HepG2 (cell line): Measurements from ENCODE around the gene ENHO.

Experiments used
- CREM ChIP-seq, 2 experiments: sonication (generic) in 1 of 2; formaldehyde crosslinking in 1 of 2; IDR thresholded peaks; 2 replicates each; pipeline versions ENCODE4 v1.4.0 to v1.6.1; 2016 to 2020; ENCODE audit warnings: antibody characterized with exemption in 1 of 2, mild to moderate bottlenecking in 1 of 2, missing genetic modification reagents in 1 of 2
- GTF3A ChIP-seq: sonication (generic); formaldehyde crosslinking; conservative IDR thresholded peaks from 2 replicates; pipeline ENCODE4 v1.4.0; 2020; ENCODE audit warnings: mild to moderate bottlenecking, missing genetic modification reagents
- JUNB ChIP-seq: sonication (generic); formaldehyde crosslinking; IDR thresholded peaks from 2 replicates; pipeline ENCODE4 v1.8.0; 2022; ENCODE audit warnings: missing genetic modification reagents, mild to moderate bottlenecking, borderline replicate concordance
- KAT8 ChIP-seq: IDR thresholded peaks from 2 replicates; pipeline ENCODE4 v1.6.1; 2016; ENCODE audit warnings: missing genetic modification reagents, missing compliant biosample characterization
- NFYB ChIP-seq: sonication (generic); formaldehyde crosslinking; IDR thresholded peaks from 2 replicates; pipeline ENCODE4 v1.4.0; 2020; ENCODE audit warnings: missing genetic modification reagents
- TBX2 ChIP-seq: sonication (generic); formaldehyde crosslinking; IDR thresholded peaks from 2 replicates; pipeline ENCODE4 v1.5.0; 2020; ENCODE audit warnings: missing genetic modification reagents, mild to moderate bottlenecking, borderline replicate concordance
- TCF12 ChIP-seq, 2 experiments: fragments of 450-650 bp in 1 of 2; sonication (generic) in 1 of 2; formaldehyde crosslinking in 1 of 2; IDR thresholded peaks; 2 replicates each; pipeline versions ENCODE4 v1.6.1 to v1.8.0; 2017 to 2022; ENCODE audit warnings: antibody characterized with exemption in 1 of 2, mild to moderate bottlenecking in 1 of 2, missing genetic modification reagents in 1 of 2, moderate library complexity in 1 of 2
- ZZZ3 ChIP-seq: sonication (generic); formaldehyde crosslinking; IDR thresholded peaks from 2 replicates; pipeline ENCODE4 v1.4.0; 2020; ENCODE audit warnings: missing genetic modification reagents, mild to moderate bottlenecking, borderline replicate concordance
- TF ChIP-seq, protein P1 (sequence below), 2 experiments: sonication (generic) in 1 of 2; formaldehyde crosslinking in 1 of 2; IDR thresholded peaks; 2 replicates each; pipeline versions ENCODE4 v1.5.1 to v1.6.1; 2011 to 2020; ENCODE audit warnings: borderline replicate concordance in 1 of 2, low read depth in 1 of 2, low read length in 1 of 2, mild to moderate bottlenecking in 1 of 2, missing genetic modification reagents in 1 of 2, moderate library complexity in 1 of 2
- TF ChIP-seq, protein P2 (sequence below): sonication (generic); formaldehyde crosslinking; IDR thresholded peaks from 2 replicates; pipeline ENCODE4 v1.8.1; 2023; ENCODE audit warnings: missing genetic modification reagents, inconsistent platforms, borderline replicate concordance
- TF ChIP-seq, protein P3 (sequence below): sonication (generic); formaldehyde crosslinking; IDR thresholded peaks from 2 replicates; pipeline ENCODE4 v1.5.0; 2020; ENCODE audit warnings: mild to moderate bottlenecking, missing genetic modification reagents, moderate library complexity

DNA sequence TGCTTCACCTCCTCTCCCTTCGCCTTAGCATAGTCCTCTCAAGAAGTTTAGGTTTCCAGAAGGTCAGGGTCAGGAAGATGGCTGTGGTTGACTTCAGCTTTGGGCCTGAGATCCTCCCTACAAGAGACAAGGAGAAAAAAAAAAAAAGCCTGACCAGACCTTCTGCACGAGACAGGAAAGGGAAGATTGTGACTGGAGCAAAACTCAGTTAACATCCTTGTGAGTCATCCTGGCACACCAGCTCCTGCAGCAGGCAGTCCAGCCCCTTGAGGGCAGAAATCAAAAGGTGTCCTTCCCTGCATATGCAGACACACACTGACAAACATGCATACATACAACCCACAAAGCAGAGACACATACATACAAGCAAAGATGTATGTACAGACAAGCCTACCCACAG, 18.0 kb upstream of the ENHO start:
- TF ChIP-seq TCF12 (IDR thresholded peaks at IDR 0.05) (no peak), TCF12 (CRISPR knock-in tag; IDR thresholded peaks at IDR 0.05) (no peak), CREM (IDR thresholded peaks at IDR 0.05) (no peak), CREM (CRISPR knock-in tag; IDR thresholded peaks at IDR 0.05) (no peak), NFYB (CRISPR knock-in tag) (no peak), ZZZ3 (CRISPR knock-in tag) (no peak), KAT8 (CRISPR knock-in tag) (no peak), TBX2 (no peak), GTF3A (CRISPR knock-in tag) (no peak), JUNB (CRISPR knock-in tag) (no peak)
- TF ChIP-seq, protein P1, sequence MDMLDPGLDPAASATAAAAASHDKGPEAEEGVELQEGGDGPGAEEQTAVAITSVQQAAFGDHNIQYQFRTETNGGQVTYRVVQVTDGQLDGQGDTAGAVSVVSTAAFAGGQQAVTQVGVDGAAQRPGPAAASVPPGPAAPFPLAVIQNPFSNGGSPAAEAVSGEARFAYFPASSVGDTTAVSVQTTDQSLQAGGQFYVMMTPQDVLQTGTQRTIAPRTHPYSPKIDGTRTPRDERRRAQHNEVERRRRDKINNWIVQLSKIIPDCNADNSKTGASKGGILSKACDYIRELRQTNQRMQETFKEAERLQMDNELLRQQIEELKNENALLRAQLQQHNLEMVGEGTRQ (IDR thresholded peaks at IDR 0.05; ENCODE audit: low read depth, low read length): no peak
- TF ChIP-seq, protein P1 (CRISPR knock-in tag; IDR thresholded peaks at IDR 0.05; ENCODE audit: borderline replicate concordance): no peak
- TF ChIP-seq, protein P2, sequence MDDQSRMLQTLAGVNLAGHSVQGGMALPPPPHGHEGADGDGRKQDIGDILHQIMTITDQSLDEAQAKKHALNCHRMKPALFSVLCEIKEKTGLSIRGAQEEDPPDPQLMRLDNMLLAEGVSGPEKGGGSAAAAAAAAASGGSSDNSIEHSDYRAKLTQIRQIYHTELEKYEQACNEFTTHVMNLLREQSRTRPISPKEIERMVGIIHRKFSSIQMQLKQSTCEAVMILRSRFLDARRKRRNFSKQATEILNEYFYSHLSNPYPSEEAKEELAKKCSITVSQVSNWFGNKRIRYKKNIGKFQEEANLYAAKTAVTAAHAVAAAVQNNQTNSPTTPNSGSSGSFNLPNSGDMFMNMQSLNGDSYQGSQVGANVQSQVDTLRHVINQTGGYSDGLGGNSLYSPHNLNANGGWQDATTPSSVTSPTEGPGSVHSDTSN (CRISPR knock-in tag): no peak
- TF ChIP-seq, protein P3, sequence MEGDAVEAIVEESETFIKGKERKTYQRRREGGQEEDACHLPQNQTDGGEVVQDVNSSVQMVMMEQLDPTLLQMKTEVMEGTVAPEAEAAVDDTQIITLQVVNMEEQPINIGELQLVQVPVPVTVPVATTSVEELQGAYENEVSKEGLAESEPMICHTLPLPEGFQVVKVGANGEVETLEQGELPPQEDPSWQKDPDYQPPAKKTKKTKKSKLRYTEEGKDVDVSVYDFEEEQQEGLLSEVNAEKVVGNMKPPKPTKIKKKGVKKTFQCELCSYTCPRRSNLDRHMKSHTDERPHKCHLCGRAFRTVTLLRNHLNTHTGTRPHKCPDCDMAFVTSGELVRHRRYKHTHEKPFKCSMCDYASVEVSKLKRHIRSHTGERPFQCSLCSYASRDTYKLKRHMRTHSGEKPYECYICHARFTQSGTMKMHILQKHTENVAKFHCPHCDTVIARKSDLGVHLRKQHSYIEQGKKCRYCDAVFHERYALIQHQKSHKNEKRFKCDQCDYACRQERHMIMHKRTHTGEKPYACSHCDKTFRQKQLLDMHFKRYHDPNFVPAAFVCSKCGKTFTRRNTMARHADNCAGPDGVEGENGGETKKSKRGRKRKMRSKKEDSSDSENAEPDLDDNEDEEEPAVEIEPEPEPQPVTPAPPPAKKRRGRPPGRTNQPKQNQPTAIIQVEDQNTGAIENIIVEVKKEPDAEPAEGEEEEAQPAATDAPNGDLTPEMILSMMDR: no peak
